Measurements from ENCODE around the gene HTR3A.

- TF ChIP-seq CTCF (IDR thresholded peaks at IDR 0.05; ENCODE audit: low read length) (no peak), EZH2 (IDR thresholded peaks at IDR 0.05; ENCODE audit: borderline replicate concordance, low read length) (no peak)
These were observed 48.4 kb upstream of the HTR3A start for GRCh38 chr11:113926273-113927197.

Data from OCI-LY1 (cell line).